Lower leg skin (tissue), 3 donors: ENCODE data around the gene UBR4.

Experiments
- POLR2A ChIP-seq, 2 donors: fragments of 450-650 bp; IDR thresholded peaks; one replicate each; pipeline ENCODE4 v1.6.1; 2016 to 2017; ENCODE audit warnings: antibody characterized with exemption in 2 of 2, mild to moderate bottlenecking in 1 of 2, moderate library complexity in 1 of 2
- TF ChIP-seq, protein P1 (sequence below), 3 donors: fragments of 450-650 bp; IDR thresholded peaks; one replicate each; pipeline ENCODE4 v1.5.1; 2016; ENCODE audit warnings: antibody characterized with exemption in 3 of 3, mild to moderate bottlenecking in 3 of 3, moderate library complexity in 2 of 3

DNA sequence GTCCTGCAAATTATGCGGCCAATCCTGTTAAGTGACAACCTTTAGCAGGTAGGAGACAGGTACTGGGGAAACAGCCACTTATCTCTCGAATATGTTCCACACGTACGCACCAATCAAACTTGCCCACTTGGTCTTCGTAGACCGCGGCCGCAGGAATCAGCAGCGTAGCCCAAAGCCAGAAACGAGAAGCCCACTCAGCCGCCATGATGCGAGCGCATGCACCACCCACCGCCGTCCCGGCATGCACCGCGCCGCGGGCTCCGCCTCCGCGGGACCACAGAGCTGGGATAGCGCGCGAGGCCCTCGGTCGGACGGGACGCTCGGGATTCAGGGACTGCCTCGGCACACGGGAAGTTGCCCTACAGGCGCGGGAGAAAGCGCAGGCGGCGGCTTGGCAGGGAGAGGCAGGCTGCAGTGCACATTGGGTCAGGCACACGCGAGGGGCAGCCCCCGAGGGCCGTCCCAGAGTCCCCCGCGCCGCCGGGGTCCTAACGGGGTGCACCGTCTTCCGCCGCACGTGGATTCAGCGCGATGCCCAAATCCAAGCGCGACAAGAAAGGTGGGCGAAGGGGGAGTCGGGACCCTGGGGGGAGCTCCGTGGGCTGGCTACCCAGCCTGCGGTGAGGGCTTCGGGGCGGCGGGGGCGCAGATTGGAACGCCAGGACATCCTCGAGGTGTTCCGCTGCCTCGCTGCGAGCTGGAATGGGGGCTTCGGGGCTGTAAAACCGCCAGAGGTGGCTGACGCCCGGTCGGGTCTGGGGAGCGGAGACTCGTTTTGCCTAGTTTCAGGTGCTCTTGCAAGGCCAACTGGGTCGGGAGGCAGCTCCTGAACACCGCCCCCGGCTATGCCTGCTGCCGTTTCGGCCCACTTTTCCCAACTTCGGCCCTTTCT is 41.5 kb upstream of the UBR4 start, which contains the start of the genes EMC1 and MRTO4:
- TF ChIP-seq, protein P1, sequence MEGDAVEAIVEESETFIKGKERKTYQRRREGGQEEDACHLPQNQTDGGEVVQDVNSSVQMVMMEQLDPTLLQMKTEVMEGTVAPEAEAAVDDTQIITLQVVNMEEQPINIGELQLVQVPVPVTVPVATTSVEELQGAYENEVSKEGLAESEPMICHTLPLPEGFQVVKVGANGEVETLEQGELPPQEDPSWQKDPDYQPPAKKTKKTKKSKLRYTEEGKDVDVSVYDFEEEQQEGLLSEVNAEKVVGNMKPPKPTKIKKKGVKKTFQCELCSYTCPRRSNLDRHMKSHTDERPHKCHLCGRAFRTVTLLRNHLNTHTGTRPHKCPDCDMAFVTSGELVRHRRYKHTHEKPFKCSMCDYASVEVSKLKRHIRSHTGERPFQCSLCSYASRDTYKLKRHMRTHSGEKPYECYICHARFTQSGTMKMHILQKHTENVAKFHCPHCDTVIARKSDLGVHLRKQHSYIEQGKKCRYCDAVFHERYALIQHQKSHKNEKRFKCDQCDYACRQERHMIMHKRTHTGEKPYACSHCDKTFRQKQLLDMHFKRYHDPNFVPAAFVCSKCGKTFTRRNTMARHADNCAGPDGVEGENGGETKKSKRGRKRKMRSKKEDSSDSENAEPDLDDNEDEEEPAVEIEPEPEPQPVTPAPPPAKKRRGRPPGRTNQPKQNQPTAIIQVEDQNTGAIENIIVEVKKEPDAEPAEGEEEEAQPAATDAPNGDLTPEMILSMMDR (IDR thresholded peaks at IDR 0.05): no peak
- TF ChIP-seq POLR2A (IDR thresholded peaks at IDR 0.05): no peak
